NT2/D1 (cell line): Measurements from ENCODE around the gene FER1L5.

ENCODE experiments used
- SUZ12 ChIP-seq: IDR thresholded peaks from 2 replicates; pipeline ENCODE4 v1.6.1; 2011; ENCODE audit not compliant: insufficient read length, insufficient read depth; ENCODE audit errors: extremely low read depth
- YY1 ChIP-seq: IDR thresholded peaks from 2 replicates; pipeline ENCODE4 v1.6.1; 2011; ENCODE audit not compliant: insufficient read length, insufficient read depth

- TF ChIP-seq SUZ12 (no peak), YY1 (no peak)
Observed at GRCh38 chr2:96700086-96700485, 57.5 kb downstream of the FER1L5 start.
